HG02588 (cell line): ENCODE results near the gene TRIP6.

Experiments
- ATAC-seq: cut with Tn5 transposase; IDR thresholded peaks from one replicate; pipeline ENCODE4 v1.9.1; 2021; ENCODE audit warnings: mild to moderate bottlenecking, moderate library complexity; ENCODE audit not compliant: unreplicated experiment

The TRIP6 gene, protein sequence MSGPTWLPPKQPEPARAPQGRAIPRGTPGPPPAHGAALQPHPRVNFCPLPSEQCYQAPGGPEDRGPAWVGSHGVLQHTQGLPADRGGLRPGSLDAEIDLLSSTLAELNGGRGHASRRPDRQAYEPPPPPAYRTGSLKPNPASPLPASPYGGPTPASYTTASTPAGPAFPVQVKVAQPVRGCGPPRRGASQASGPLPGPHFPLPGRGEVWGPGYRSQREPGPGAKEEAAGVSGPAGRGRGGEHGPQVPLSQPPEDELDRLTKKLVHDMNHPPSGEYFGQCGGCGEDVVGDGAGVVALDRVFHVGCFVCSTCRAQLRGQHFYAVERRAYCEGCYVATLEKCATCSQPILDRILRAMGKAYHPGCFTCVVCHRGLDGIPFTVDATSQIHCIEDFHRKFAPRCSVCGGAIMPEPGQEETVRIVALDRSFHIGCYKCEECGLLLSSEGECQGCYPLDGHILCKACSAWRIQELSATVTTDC

DNA sequence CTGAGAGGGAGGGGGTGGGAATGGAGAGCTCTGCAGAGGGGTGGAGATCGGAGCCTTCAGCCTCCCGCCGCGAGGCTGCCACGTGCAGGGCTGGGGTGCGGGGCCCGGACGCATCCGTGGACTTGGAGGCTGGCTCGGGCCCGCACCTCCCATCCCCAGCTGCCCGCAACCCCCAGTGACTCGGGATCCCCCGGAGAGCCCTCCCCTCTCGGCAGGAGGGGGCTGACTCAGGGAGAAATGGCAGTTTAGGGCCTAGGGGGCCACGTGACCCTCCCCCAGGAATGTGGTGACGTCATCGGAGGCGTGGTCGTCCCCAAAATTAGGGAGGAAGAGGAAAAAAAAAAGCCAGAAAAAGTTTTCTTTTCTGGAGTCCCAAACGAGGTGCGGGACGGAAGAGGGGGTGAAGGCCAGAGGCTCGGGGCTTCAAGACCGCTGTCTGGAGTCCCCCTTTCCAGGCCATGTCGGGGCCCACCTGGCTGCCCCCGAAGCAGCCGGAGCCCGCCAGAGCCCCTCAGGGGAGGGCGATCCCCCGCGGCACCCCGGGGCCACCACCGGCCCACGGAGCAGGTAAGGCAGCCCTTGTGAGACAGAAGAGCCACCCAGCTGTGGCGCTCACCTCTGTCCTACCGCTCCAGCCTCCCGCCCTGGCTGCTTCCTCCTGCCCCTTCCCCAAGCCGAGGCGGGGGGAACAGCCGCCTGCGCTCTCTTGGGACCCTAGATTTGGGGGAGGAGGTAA is at the start of gene TRIP6:
Gene TRIP6, plus strand, starts transcription at position 348 of the 736 bp plus-strand sequence. Its CDS starts 111 bp downstream, at position 459.
- peak; percentile 41 for ATAC-seq

DNA sequence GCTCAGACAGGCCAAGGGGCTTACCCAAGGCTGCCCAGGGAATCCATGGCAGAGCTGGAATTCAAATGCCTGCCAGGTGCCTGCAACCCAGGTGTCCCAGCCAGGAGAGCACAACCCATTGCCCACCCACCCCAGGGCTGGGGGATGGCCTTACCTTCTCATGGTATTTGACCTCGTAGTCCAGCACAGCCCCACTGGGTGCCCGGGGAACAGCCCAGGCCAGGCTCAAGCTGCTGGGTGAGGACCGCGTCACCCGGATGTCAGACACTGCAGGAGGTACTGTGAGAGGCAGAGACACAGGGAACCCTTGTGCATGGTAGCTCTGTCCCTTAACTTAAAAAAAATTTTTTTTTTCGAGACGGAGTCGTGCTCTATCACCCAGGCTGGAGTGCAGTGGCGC is 48.8 kb upstream of the TRIP6 start:
- ATAC-seq: no peak

DNA sequence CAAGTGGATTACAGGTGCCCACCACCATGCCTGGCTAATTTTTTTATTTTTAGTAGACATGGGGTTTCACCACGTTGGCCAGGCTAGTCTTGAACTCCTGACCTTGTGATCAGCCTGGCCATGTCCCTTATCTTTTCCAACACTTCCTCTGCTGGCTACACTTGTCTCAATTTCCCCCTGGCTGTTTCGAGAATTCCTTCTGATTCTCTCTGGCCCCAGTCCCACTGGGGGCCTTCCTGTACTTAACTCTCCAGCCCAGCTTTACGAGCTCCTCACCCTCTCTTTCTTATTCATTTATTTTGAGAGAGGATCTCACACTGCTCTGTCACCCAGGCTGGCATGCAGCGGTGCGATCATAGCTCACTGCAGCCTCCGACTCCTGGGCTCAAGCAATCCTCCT is 48.4 kb upstream of the TRIP6 start:
- ATAC-seq: no peak

DNA sequence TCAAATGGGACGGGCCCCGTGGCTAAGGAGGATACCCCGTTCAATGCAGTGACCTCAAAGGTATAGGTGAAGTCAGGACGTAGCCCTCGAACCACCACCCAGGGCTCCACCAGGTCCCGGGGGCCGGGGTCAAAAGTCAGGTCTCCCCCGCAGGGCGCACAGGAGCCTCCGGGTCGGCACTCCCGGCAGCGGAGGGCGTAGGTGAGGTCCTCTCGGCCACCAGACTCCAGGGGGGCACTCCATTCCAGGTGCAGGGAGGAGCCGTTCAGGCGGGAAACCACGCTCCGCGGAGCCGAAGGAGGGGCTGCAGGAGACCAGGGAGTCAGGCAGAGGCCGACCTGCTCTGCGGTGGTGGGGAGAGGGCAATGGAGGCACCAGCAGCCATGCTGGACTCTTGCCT is 47.6 kb upstream of the TRIP6 start:
- no peak for ATAC-seq

DNA sequence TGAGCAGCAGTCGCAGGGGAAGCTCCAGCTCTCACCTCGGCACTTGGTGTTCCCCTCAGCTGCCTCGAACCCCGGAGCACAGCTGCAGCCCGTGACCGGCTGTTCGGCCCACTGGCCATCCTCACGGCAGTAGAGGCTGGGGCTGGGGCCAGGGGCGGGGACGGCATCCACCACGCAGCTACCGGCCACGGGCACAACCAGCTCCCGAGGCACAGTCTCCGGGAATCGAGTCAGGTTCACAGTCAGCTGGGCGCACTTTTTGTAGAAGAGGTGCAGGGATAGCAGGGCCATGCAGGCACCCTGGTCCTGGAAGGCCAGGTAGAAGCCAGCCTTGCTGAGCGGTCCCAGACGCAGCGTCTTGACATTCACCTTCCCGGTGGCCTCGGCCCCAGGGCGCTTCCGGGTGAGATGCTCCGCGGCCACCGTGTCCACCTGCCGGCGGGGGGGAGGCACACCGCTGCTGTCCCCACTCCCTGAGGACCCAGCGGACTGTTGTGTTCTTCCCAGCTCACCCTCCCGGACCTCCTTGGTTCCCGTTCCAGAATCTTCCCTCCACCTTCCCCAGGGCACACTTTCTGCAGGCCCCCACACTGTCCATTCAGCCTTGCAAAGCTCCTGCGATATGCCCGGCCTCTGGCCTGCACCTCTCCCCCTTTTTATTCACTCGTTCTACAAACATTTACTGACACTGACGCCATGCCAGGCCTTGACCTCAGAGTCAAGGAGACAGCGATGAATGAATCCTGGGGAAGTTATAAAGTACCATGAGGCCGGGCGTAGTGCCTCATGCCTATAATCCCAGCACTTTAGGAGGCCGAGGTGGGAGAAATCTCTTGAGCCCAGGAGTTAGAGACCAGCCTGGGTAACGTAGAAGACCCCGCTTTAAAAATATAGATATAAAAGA is 44.7 kb upstream of the TRIP6 start:
- no peak for ATAC-seq

DNA sequence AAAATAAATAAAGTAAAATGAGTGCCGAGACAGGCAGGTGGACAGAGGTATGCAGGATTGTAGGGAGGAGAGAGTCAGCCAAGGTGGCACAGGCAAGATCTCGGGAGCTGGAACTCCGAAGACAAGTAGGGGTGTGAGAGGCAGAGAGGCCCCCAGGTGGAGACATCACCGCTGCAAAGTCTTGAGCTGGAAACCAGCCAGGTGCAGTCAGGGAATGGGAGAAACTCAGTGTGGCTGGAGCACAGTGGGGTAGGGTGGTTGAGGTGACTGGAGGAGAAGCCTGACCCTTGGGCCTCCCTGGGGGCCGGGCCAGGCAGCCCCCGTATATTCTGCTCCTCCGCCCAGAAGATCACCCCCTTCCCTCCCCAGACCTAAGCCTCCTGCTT is 44.1 kb upstream of the TRIP6 start:
- ATAC-seq: no peak

DNA sequence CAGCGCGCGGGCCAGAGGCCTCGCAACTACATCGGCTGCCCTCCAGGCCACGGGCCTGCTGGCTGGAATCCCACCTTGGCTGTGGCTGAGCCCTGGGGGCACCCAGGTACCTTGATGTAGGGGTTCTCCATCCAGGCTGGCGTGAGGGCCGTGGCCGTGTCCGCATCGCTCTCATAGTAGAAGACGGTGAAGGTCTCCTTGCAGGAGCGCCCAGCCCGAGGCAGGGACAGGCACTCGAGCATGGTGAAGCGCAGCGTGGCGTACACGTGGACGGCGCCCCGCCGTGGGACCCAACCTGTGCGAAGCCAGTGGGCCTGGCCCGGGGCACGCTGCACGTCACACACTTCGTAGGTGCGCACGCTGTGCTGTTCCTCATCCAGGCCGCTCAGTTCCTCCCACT is 43.7 kb upstream of the TRIP6 start:
- ATAC-seq: no peak

DNA sequence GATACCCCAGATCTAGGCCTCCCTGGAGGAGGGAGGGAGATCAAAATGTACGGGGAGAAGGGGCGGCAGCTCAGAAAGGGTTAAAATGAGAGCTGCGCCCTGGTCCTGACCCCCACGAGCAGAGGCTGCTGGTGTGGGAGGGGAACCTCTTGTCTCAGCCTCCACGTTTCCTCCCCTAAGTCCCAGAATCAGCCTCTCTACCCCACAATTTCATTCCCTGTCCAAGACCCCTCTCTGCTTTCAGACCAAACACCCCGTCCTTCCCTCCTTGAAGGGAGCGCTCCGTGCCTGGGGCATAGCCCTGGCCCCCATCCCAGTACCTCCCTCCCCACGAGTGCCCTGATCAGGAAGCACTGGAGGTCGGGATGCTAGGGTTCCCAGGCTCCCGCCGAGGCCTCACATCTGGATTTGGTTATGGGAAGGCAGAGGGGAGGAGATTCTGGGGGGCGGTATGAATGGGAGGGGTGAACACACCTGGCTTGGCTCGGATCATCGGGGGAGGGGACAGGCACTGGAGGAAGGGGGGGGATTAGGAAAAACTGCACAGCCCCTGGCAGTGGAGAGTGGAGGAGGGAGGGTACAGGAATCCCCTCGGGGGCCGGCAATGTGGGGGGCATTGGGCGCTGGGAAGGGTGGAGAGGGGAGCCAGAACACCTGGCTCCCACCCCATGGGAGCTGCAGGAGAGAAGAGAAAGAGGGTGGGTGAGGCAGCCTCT is 42.5 kb upstream of the TRIP6 start:
- ATAC-seq: no peak

DNA sequence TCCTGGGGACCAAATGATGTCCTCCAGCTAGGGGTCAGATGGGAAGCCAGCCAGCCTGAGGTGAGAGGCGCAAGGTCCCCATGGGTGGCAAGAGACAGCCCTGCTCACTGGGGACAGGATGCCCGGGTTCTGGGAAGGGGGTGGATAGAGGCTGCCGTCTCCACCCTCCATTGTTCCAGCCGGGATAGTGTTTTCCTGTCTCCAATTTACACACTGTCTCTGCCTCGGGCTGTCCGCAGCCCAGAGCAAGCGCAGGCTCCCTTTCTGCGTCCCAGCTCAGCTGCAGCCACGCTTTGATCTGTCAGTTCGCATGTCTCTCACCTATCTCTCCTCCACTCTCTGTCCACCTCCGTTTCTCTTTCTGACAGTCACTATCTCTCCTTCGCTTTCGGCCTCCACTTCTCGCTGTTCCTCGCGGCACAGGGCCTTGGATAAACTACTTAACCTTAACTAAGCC is 41.9 kb upstream of the TRIP6 start:
- no peak for ATAC-seq

DNA sequence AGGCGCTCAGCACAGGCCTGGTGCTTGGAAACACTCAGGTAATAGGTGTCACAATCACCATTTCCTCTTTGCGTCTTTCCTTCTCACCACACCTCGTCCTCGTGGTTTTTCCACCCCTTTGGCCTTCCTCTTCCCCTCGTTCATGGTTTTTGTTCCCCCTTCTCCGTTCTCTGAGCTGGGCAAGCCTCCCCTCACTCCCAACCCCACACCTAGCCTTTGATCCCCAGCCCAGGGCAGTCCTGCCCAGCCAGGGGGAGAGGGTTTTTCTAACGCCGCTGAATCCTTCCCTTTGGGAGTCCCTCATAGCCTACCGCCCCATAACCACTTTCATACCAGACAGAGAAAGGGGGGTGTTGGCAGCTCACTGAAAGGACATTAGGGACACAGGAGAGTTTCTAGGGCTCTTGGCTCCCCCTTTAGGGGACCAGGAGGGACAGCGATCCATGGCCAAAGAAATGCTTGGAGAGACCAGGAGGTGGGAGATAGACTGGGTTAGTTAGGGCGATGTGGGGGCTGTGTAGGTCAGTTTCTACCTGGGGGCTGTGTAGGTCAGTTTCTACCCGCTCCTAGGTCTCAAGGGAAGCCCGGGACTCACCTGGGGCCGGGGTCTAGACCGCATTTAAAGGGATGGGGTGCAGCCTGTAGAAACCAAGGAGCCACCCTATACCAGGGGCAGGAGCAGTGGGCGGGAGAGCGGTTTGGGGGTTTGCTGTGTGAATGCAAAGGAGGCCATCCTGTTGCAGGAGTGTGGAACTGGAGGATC is 41.3 kb upstream of the TRIP6 start:
- no peak for ATAC-seq

DNA sequence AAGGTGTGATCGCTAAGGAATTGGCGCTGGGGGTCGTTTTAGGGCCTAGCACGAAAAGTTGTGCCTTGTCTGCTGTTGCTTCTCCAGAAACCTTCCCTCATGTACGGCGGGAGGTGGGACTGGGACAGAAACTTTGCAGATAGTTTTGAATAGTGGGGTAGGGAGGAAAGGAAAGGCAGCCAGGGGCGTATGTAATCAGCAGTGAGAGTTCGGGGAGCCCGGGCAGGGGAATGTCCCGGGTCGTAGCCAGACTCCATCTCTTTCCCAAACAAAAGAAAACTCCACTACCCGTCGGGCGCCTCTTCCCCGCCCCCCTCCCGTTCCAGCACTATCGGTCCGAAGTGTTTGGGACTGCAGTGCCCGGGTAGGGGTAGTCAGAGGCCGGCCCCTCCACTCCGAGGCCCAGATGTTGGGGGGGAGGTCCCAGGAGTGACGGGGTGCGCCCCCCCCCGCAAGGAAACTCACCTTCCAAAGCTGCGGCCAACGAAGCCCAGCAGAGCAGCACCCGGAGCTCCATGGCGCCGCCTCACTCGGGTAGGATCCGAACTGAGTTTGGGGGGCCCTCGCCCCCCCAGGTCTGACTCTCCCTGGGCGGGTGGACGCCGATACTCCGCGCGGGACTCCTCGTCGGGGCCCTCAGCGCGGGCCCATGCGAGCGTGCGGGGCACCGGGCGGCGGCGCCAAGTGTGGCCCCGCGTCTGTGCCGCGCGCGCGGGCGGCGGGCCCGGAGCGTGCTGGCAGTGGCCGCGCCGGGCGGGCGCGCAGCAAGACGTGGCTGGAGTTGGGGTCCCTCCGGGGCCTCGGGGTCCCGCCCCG is 40.5 kb upstream of the TRIP6 start:
- ATAC-seq: no peak

DNA sequence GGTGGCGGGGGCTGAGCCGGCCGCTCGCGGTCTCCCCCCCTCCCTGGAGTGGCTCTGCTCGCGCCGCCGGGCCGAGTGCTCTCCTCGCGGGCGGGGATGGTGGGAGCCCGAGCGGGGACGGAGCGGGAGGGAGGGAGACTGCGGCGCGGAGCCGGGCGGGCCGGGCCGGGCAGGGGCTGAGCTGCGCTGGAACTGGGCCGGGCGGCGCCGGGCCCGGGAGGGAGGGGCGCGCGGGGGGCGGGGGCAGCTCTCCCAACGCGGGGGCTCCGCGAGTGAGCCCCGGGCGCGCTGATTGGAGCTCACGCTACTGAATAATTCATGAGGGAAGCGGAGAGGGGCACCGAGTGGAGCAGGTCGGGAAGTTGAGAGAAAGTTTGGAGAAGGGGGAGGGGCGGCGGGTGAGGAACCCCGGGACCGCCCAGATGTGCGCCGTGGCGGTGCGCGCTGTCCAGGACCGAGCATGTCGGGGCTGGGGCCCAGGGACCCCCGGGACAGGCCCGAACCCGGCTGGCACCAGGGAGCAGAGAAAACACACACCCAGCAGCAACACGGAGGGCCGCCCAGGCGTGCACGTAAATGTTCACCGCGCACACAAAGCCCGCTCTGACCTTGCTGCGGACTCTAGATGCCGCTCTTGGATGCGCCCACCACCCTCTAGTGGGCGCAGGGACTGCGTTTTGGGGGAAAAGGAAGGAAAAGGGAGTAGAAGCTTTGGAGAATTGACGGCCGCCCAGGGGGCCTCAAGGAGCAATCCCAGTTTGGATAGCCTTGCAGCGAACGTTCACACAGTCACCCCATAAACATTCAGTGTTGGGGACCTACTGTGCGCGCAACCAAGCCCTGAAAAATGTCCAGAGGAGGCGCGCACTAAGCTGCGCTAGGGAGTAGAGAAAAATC is 39.6 kb upstream of the TRIP6 start, which contains the start of gene EPHB4:
Gene EPHB4, minus strand, starts transcription at position 194 of the 897 bp plus-strand sequence. CDS start 493 bp downstream, outside the sequence.
- no peak for ATAC-seq

DNA sequence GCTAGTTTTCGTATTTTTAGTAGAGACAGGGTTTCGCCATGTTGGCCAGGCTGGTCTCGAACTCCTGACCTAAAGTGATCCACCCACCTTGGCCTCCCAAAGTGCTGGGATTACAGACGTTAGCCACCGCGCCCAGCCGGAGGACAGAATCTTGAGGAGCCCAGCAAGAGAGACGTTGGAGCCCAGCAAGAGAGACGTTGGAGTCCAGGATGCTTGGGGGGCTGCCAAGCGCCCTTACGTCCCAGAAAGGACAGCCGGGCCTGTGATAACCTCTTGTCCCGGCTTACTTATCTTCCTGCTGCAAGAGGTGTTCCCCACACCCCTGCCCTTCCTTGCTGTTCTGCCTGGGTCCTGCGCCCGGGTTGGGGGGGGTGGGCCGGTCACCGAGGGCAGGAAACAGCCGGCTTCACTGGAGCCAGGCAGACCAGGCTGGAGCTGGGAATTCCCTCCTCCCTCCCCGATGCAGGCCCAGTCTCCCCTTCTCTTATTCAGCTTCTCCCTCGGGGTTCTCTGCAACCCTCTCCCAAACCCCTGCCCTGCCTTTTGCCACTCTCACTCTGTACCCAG is 38.0 kb upstream of the TRIP6 start:
- ATAC-seq: no peak

DNA sequence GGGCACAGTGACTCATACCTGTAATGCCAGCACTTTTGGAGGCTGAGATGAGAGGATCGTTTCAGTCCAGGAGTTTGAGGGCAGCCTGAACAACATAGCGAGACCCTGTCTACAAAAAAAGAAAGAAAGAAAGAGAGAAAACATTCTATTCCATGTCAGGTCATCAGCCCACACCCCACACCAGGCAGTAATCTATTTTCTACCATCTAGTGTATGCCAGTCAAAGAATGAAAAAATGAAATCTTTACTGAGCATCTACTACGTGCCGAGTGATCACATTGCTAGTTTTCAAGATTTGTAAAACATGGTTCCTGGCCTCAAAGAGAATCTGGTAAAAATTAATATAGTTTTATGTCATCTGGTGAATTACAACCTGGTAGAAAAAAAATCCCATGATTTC is 36.8 kb upstream of the TRIP6 start:
- ATAC-seq: no peak

DNA sequence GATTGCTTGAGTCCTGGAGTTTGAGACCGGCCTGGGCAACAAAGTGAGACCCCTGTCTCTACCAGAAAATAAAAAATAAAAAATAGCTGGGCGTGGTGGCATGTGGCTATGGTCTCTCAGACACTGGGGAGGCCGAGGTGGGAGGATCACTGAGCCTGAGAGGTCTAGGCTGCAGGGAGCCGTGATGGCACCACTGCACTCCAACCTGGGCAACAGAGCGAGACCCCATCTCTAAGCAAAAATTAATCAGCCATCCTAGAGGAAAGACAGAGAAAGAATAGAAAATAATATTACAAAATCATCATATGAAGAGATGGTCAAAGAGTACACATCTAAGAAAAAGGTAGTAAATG is 34.9 kb upstream of the TRIP6 start:
- no peak for ATAC-seq

DNA sequence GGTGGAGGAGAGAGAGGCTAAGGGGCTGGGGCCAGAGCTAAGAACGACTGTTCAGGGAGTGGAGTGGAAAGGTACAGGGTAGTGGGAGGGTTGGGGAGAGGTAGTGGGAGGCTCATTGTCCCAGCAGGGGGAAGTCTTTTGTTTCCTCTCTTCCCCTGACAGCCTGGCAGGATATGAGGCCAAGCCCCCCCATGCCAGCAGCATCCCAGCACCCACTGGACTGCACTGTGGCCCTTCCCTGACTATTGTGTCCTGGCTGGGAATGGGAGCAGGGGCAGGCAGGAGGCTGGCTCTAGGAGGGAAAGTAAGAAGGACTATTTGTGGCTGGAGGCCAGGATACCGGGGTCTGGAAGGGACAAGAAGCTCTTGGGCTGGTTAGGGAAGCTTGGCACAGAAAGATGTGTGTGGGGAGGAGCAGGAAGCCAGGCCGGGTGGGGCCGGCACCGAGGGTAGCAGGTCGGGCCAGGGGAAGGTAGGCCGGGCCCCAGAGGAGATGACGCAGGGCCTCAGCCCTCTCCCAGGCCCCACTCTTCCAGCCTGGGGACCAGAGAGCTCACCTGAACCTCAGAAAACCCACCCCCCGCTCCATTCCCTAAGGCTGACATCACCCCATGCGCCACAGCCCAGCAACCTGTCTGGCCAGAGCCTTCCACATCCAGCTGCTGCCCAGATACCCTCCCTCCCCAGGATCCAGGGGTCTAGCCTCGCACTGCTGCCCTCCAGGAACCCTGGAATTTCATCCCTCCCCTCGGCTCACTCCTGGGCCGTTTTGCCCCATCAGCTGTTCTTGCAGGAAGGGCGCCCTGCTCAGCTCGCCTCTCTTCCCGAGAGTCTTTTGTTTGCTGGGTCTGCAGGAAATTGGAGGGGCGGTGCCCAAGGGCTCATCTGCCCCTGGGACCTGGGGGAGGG is 31.0 kb upstream of the TRIP6 start:
- no peak for ATAC-seq

DNA sequence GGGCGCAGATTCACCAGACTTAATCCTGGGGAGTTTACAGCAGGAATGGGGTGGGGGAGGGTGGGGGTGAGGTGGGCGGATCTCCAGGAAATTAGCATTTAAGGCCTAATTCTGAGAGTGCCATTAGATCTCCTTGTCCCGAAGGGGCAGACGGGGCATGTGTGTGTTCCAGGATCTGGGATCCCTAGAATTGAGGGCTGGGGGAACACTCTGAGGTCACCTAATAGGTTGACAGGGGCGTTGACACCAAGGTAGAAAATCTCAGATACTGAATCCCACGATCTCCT is 30.4 kb upstream of the TRIP6 start:
- no peak for ATAC-seq
